Mesenchymal stem cell (in vitro differentiated cells and primary cell): Measurements from ENCODE around the gene SLC39A6.
"Not testable (repeated sequence)": the region's sequence is repeated elsewhere in the genome, so short reads cannot be mapped to it uniquely, and the experiment has no call there.

Experiments
- DNase-seq: peaks from one replicate; pipeline ENCODE4 v3.0.0-alpha.2; 2013
- H2AFZ ChIP-seq: one replicate; pipeline ENCODE4 v1.6.1; 2013; ENCODE audit warnings: low read depth, mild to moderate bottlenecking, control low read depth, inconsistent platforms, low read length, moderate library complexity
- H2AK5ac ChIP-seq: 2 replicates; pipeline ENCODE4 v1.6.1; 2013; ENCODE audit warnings: low read length, moderate library complexity, mild to moderate bottlenecking, inconsistent platforms; ENCODE audit not compliant: severe bottlenecking
- H2BK120ac ChIP-seq: one replicate; pipeline ENCODE4 v1.6.1; 2013; ENCODE audit warnings: low read depth, mild to moderate bottlenecking, inconsistent platforms, low read length, moderate library complexity
- H2BK12ac ChIP-seq, 2 experiments: one replicate each; pipeline ENCODE4 v1.6.1; 2013; ENCODE audit warnings: inconsistent platforms in 2 of 2, low read length in 2 of 2, mild to moderate bottlenecking in 2 of 2, moderate library complexity in 2 of 2, control low read depth in 1 of 2
- H2BK15ac ChIP-seq: one replicate; pipeline ENCODE4 v1.6.1; 2013; ENCODE audit warnings: mild to moderate bottlenecking, low read depth, inconsistent platforms; ENCODE audit not compliant: poor library complexity, severe bottlenecking
- H2BK5ac ChIP-seq: 2 replicates; pipeline ENCODE4 v1.6.1; 2013; ENCODE audit warnings: low read depth, mild to moderate bottlenecking, low read length, control low read depth, inconsistent platforms; ENCODE audit not compliant: poor library complexity, severe bottlenecking
- H3K14ac ChIP-seq, 2 experiments: one replicate each; pipeline ENCODE4 v1.6.1; 2013; ENCODE audit warnings: inconsistent platforms in 2 of 2, low read length in 2 of 2, control low read depth in 1 of 2, mild to moderate bottlenecking in 1 of 2, moderate library complexity in 1 of 2
- H3K18ac ChIP-seq, 2 experiments: one replicate each; pipeline ENCODE4 v1.6.1; 2013; ENCODE audit warnings: inconsistent platforms in 2 of 2, low read length in 2 of 2, control low read depth in 1 of 2, low read depth in 1 of 2, mild to moderate bottlenecking in 1 of 2
- H3K23ac ChIP-seq, 2 experiments: one replicate each; pipeline ENCODE4 v1.6.1; 2013; ENCODE audit warnings: inconsistent platforms in 2 of 2, low read length in 2 of 2, mild to moderate bottlenecking in 2 of 2, moderate library complexity in 2 of 2, control low read depth in 1 of 2
- H3K27ac ChIP-seq: 2 replicates; pipeline ENCODE4 v1.5.1; 2013; ENCODE audit warnings: mild to moderate bottlenecking, moderate library complexity, low read length, control low read depth, inconsistent platforms; ENCODE audit not compliant: poor library complexity, severe bottlenecking
- H3K27me3 ChIP-seq, 2 experiments: 2 replicates each; pipeline versions ENCODE4 v1.6.1 to v1.7.0; 2013; ENCODE audit warnings: low read length in 2 of 2, mild to moderate bottlenecking in 2 of 2, moderate library complexity in 2 of 2, control low read depth in 1 of 2, inconsistent platforms in 1 of 2; ENCODE audit not compliant: control insufficient read depth in 1 of 2, insufficient read depth in 1 of 2
- H3K36me3 ChIP-seq, 2 experiments: 2 replicates each; pipeline versions ENCODE4 v1.6.1 to v1.7.0; 2013; ENCODE audit warnings: low read length in 2 of 2, control low read depth in 1 of 2, inconsistent platforms in 1 of 2, low read depth in 1 of 2, mild to moderate bottlenecking in 1 of 2; ENCODE audit not compliant: insufficient read depth in 2 of 2, control insufficient read depth in 1 of 2
- H3K4ac ChIP-seq, 2 experiments: one replicate each; pipeline ENCODE4 v1.6.1; 2013; ENCODE audit warnings: inconsistent platforms in 2 of 2, low read length in 2 of 2, mild to moderate bottlenecking in 2 of 2, moderate library complexity in 2 of 2, control low read depth in 1 of 2, low read depth in 1 of 2
- H3K4me1 ChIP-seq: 2 replicates; pipeline ENCODE4 v1.6.1; 2013; ENCODE audit warnings: low read depth, low read length, control low read depth; ENCODE audit not compliant: control insufficient read depth, insufficient read depth
- H3K4me2 ChIP-seq: 2 replicates; pipeline ENCODE4 v1.6.1; 2013; ENCODE audit warnings: low read length, mild to moderate bottlenecking, inconsistent platforms; ENCODE audit not compliant: poor library complexity, severe bottlenecking
- H3K4me3 ChIP-seq, 2 experiments: 2 replicates each; pipeline versions ENCODE4 v1.5.1 to v1.7.0; 2013; ENCODE audit warnings: low read length in 2 of 2, mild to moderate bottlenecking in 2 of 2, control low read depth in 1 of 2, low read depth in 1 of 2; ENCODE audit not compliant: insufficient read depth in 1 of 2
- H3K79me1 ChIP-seq: replicated peaks from 2 replicates; pipeline ENCODE4 v1.6.1; 2013; ENCODE audit warnings: mild to moderate bottlenecking, control low read depth, low read length, inconsistent platforms; ENCODE audit not compliant: poor library complexity, severe bottlenecking
- H3K9ac ChIP-seq: 2 replicates; pipeline ENCODE4 v1.7.0; 2013; ENCODE audit warnings: mild to moderate bottlenecking, low read length, moderate library complexity
- H3K9me3 ChIP-seq: 2 replicates; pipeline ENCODE4 v1.7.0; 2013; ENCODE audit warnings: mild to moderate bottlenecking, low read length; ENCODE audit not compliant: control insufficient read depth
- H4K8ac ChIP-seq: one replicate; pipeline ENCODE4 v1.6.1; 2013; ENCODE audit warnings: inconsistent platforms, mild to moderate bottlenecking, low read length, moderate library complexity
- H4K91ac ChIP-seq: one replicate; pipeline ENCODE4 v1.6.1; 2013; ENCODE audit warnings: mild to moderate bottlenecking, low read length, inconsistent platforms
- WGBS: methylation state at CpG from one replicate; pipeline ENCODE4 v1.1.7; 2013; ENCODE audit warnings: mixed read lengths; 5-methylcytosine and 5-hydroxymethylcytosine counted together

SLC39A6 gene

GRCh38 chr18:36072406-36072805 is 56.7 kb downstream of the SLC39A6 start:
- Histone ChIP-seq H3K18ac (peak overlapping the region in 1 of 2 experiments; percentile 40), H2AFZ (peak overlapping the region; percentile 39), H4K91ac (peak overlapping the region; percentile 11)
- H3K27ac ChIP-seq, H3K36me3 ChIP-seq, H3K4me2 ChIP-seq, H4K8ac ChIP-seq, H2BK15ac ChIP-seq, H3K4me3 ChIP-seq, H3K23ac ChIP-seq, DNase-seq, H3K9ac ChIP-seq, H3K14ac ChIP-seq, H2BK120ac ChIP-seq, H3K9me3 ChIP-seq, H2AK5ac ChIP-seq, H2BK12ac ChIP-seq, H2BK5ac ChIP-seq, H3K4ac ChIP-seq, H3K79me1 ChIP-seq, H3K4me1 ChIP-seq, H3K27me3 ChIP-seq: not testable (repeated sequence)
- 98% methylated on average over 5 of the region's 8 CpGs for WGBS

- Histone ChIP-seq H4K8ac (peak within 1 kb of the TSS; percentile 97), H3K36me3 (peaks cover 0 to 8% of the 10 kb centered on the region in 2 experiments), H3K27me3 (no peaks in the 10 kb centered on the region), H3K18ac (peak within 1 kb of the TSS; percentile 95 to 96), H3K4me3 (peak within 1 kb of the TSS; percentile 87 to 93), H3K4me1 (peaks cover 1% of the 10 kb centered on the region), H2BK5ac (no peak within 1 kb of the TSS), H2BK120ac (peak within 1 kb of the TSS; percentile 96), H3K4ac (peak within 1 kb of the TSS; percentile 52 to 88), H3K23ac (peak within 1 kb of the TSS in 1 of 2 experiments; percentile 9), H2BK12ac (no peak within 1 kb of the TSS), H3K14ac (peak within 1 kb of the TSS; percentile 9 to 88), H3K4me2 (peak within 1 kb of the TSS; percentile 51), H3K9ac (peak within 1 kb of the TSS; percentile 97), H2AK5ac (no peak within 1 kb of the TSS), H3K9me3 (no peaks in the 10 kb centered on the region), H3K27ac (peak within 1 kb of the TSS; percentile 80), H3K79me1 (no peaks in the 10 kb centered on the region), H2BK15ac (peak within 1 kb of the TSS; percentile 82), H4K91ac (peak within 1 kb of the TSS; percentile 97), H2AFZ (peak within 1 kb of the TSS; percentile 16)
- under 1% methylated on average over 60 of the region's 66 CpGs for WGBS
- DNase-seq = peak; percentile 97
These were observed 61.8 kb downstream of the SLC39A6 start, which contains the start of gene RPRD1A for GRCh38 chr18:36067055-36067957. TSS of gene RPRD1A (minus strand) at chr18:36067559. CDS start at chr18:36067404, 155 bp downstream.

GRCh38 chr18:36066686-36067054 is 62.5 kb downstream of the SLC39A6 start:
- peak overlapping the region; percentile 96 for H2BK120ac ChIP-seq
- no peak overlapping the region for H3K23ac ChIP-seq
- no peak for DNase-seq
- H2AK5ac ChIP-seq = no peak overlapping the region
- peak overlapping the region; percentile 45 for H3K4me2 ChIP-seq
- H2BK5ac ChIP-seq = no peak overlapping the region
- peaks cover 0 to 8% of the 10 kb centered on the region in 2 experiments for H3K36me3 ChIP-seq
- peak overlapping the region; percentile 97 for H3K9ac ChIP-seq
- no peak overlapping the region for H4K91ac ChIP-seq
- H3K4ac ChIP-seq = no peak overlapping the region
- H3K4me3 ChIP-seq = peak overlapping the region; percentile 87 to 93
- no peaks in the 10 kb centered on the region for H3K79me1 ChIP-seq
- no peak overlapping the region for H2BK15ac ChIP-seq
- no peak overlapping the region for H2AFZ ChIP-seq
- WGBS = under 1% methylated on average over 5 of the region's 5 CpGs
- no peak overlapping the region for H2BK12ac ChIP-seq
- H3K9me3 ChIP-seq = no peaks in the 10 kb centered on the region
- peak overlapping the region; percentile 45 for H3K27ac ChIP-seq
- H3K18ac ChIP-seq = peak overlapping the region in 1 of 2 experiments; percentile 96
- no peaks in the 10 kb centered on the region for H3K27me3 ChIP-seq
- H3K14ac ChIP-seq = no peak overlapping the region
- H4K8ac ChIP-seq = no peak overlapping the region
- peaks cover 1% of the 10 kb centered on the region for H3K4me1 ChIP-seq

- Histone ChIP-seq H3K4me2 (peak overlapping the region; percentile 39), H4K8ac (no peak overlapping the region), H3K27me3 (no peaks in the 10 kb centered on the region), H3K9ac (peak overlapping the region; percentile 97), H2BK5ac (no peak overlapping the region), H2AK5ac (no peak overlapping the region), H2AFZ (no peak overlapping the region), H3K14ac (no peak overlapping the region), H2BK15ac (no peak overlapping the region), H2BK12ac (no peak overlapping the region), H3K4me1 (peaks cover 1% of the 10 kb centered on the region), H3K36me3 (peaks cover 0 to 8% of the 10 kb centered on the region in 2 experiments), H3K9me3 (no peaks in the 10 kb centered on the region), H2BK120ac (no peak overlapping the region), H3K79me1 (no peaks in the 10 kb centered on the region), H3K23ac (no peak overlapping the region), H4K91ac (no peak overlapping the region), H3K4ac (no peak overlapping the region), H3K4me3 (peak overlapping the region in 1 of 2 experiments; percentile 93), H3K18ac (no peak overlapping the region), H3K27ac (no peak overlapping the region)
- DNase-seq = peak; percentile 60
- WGBS = 63% methylated on average over 5 of the region's 5 CpGs
These were observed 63.1 kb downstream of the SLC39A6 start for GRCh38 chr18:36066001-36066400.
